H9 (cell line): ENCODE data around the gene CCBE1. TPM values are rescaled to one million over a fixed set of nuclear protein-coding genes. Genes with fewer than 3 reads are reported as not detected.

Experiments
- DNase-seq: peaks from one replicate; pipeline ENCODE4 v3.0.0-alpha.2; 2017
- H2AFZ ChIP-seq: one replicate; pipeline ENCODE4 v1.6.1; 2013; ENCODE audit warnings: mild to moderate bottlenecking, low read length, control low read depth, moderate library complexity
- H2AK5ac ChIP-seq: 2 replicates; pipeline ENCODE4 v1.6.1; 2013; ENCODE audit warnings: low read length, control low read depth, mixed read lengths; ENCODE audit not compliant: insufficient read length
- H2BK120ac ChIP-seq: one replicate; pipeline ENCODE4 v1.6.1; 2013; ENCODE audit warnings: low read depth, mild to moderate bottlenecking, low read length, control low read depth, inconsistent platforms; ENCODE audit not compliant: poor library complexity, severe bottlenecking
- H2BK12ac ChIP-seq: 2 replicates; pipeline ENCODE4 v1.6.1; 2013; ENCODE audit warnings: low read length, control low read depth, mixed read lengths, low read depth; ENCODE audit not compliant: insufficient read length
- H2BK15ac ChIP-seq: 2 replicates; pipeline ENCODE4 v1.6.1; 2013; ENCODE audit warnings: low read depth, low read length, control low read depth
- H2BK20ac ChIP-seq: one replicate; pipeline ENCODE4 v1.6.1; 2013; ENCODE audit warnings: low read depth, mild to moderate bottlenecking, low read length, control low read depth, inconsistent platforms; ENCODE audit not compliant: poor library complexity, severe bottlenecking
- H2BK5ac ChIP-seq: 2 replicates; pipeline ENCODE4 v1.6.1; 2013; ENCODE audit warnings: low read length, control low read depth, mixed read lengths; ENCODE audit not compliant: insufficient read length
- H3K14ac ChIP-seq: 2 replicates; pipeline ENCODE4 v1.6.1; 2013; ENCODE audit warnings: low read length, control low read depth; ENCODE audit not compliant: insufficient read depth
- H3K18ac ChIP-seq: 2 replicates; pipeline ENCODE4 v1.6.1; 2013; ENCODE audit warnings: low read depth, mild to moderate bottlenecking, mixed read lengths, low read length, control low read depth; ENCODE audit not compliant: insufficient read length
- H3K23ac ChIP-seq: 2 replicates; pipeline ENCODE4 v1.6.1; 2013; ENCODE audit warnings: low read length, control low read depth, mixed read lengths, low read depth; ENCODE audit not compliant: insufficient read length
- H3K23me2 ChIP-seq: 2 replicates; pipeline ENCODE4 v1.6.1; 2013; ENCODE audit warnings: low read depth, mild to moderate bottlenecking, mixed read lengths, low read length, control low read depth; ENCODE audit not compliant: insufficient read length, poor library complexity, severe bottlenecking
- H3K27ac ChIP-seq: 2 replicates; pipeline ENCODE4 v1.5.1; 2013; ENCODE audit warnings: low read length, control low read depth, mixed read lengths, low read depth; ENCODE audit not compliant: insufficient read length
- H3K27me3 ChIP-seq: 2 replicates; pipeline ENCODE4 v1.6.1; 2013; ENCODE audit warnings: low read length, control low read depth, inconsistent platforms; ENCODE audit not compliant: insufficient read depth
- H3K4ac ChIP-seq: 2 replicates; pipeline ENCODE4 v1.6.1; 2013; ENCODE audit warnings: low read depth, mild to moderate bottlenecking, control low read depth, inconsistent platforms, low read length, moderate library complexity
- H3K4me1 ChIP-seq: 2 replicates; pipeline ENCODE4 v1.6.1; 2013; ENCODE audit warnings: low read length, control low read depth, inconsistent platforms; ENCODE audit not compliant: insufficient read depth
- H3K4me2 ChIP-seq: 2 replicates; pipeline ENCODE4 v1.6.1; 2013; ENCODE audit warnings: low read length, control low read depth, mixed read lengths; ENCODE audit not compliant: insufficient read length, insufficient read depth
- H3K56ac ChIP-seq: 2 replicates; pipeline ENCODE4 v1.6.1; 2013; ENCODE audit warnings: low read depth, mild to moderate bottlenecking, mixed read lengths, low read length, control low read depth; ENCODE audit not compliant: insufficient read length
- H3K79me1 ChIP-seq: 2 replicates; pipeline ENCODE4 v1.6.1; 2013; ENCODE audit warnings: low read depth, mild to moderate bottlenecking, moderate library complexity, low read length, control low read depth, inconsistent platforms; ENCODE audit not compliant: insufficient read depth, poor library complexity, severe bottlenecking
- H3K79me2 ChIP-seq: 2 replicates; pipeline ENCODE4 v1.6.1; 2013; ENCODE audit warnings: low read length, control low read depth, inconsistent platforms; ENCODE audit not compliant: insufficient read depth
- H3K9ac ChIP-seq: 2 replicates; pipeline ENCODE4 v1.6.1; 2013; ENCODE audit warnings: low read length, control low read depth, mixed read lengths; ENCODE audit not compliant: insufficient read length; ENCODE audit errors: extremely low read depth
- H3K9me3 ChIP-seq: one replicate; pipeline ENCODE4 v1.6.1; 2013; ENCODE audit warnings: low read depth, low read length, inconsistent platforms; ENCODE audit not compliant: control insufficient read depth
- H3T11ph ChIP-seq: one replicate; pipeline ENCODE4 v1.6.1; 2013; ENCODE audit warnings: mild to moderate bottlenecking, low read length, control low read depth, inconsistent platforms
- H4K20me1 ChIP-seq: one replicate; pipeline ENCODE4 v1.6.1; 2013; ENCODE audit not compliant: control insufficient read depth, insufficient read length, insufficient read depth
- H4K5ac ChIP-seq: 2 replicates; pipeline ENCODE4 v1.6.1; 2013; ENCODE audit warnings: low read depth, mild to moderate bottlenecking, mixed read lengths, low read length, control low read depth; ENCODE audit not compliant: insufficient read length
- H4K8ac ChIP-seq: replicated peaks from 2 replicates; pipeline ENCODE4 v1.6.1; 2013; ENCODE audit warnings: low read length, control low read depth, mixed read lengths, low read depth; ENCODE audit not compliant: insufficient read length
- H4K91ac ChIP-seq: 2 replicates; pipeline ENCODE4 v1.6.1; 2013; ENCODE audit warnings: low read depth, mild to moderate bottlenecking, moderate library complexity, mixed read lengths, low read length, control low read depth; ENCODE audit not compliant: insufficient read length
- H3K27ac Mint-ChIP-seq, 3 experiments: 2 replicates in 2 of 3; 3 replicates in 1 of 3; pipeline ENCODE4 v1.8.0; 2020 to 2021; ENCODE audit warnings: mixed read lengths in 3 of 3, mild to moderate bottlenecking in 1 of 3, moderate library complexity in 1 of 3
- H3K27me3 Mint-ChIP-seq: 2 replicates; pipeline ENCODE4 v1.8.0; 2021; ENCODE audit warnings: low read depth, mild to moderate bottlenecking, moderate library complexity, mixed read lengths
- H3K36me3 Mint-ChIP-seq, 3 experiments: 2 replicates in 2 of 3; 3 replicates in 1 of 3; pipeline ENCODE4 v1.8.0; 2020 to 2021; ENCODE audit warnings: low read depth in 3 of 3, mixed read lengths in 3 of 3; ENCODE audit not compliant: insufficient read depth in 1 of 3
- H3K4me1 Mint-ChIP-seq, 2 experiments: 2 replicates each; pipeline ENCODE4 v1.8.0; 2020; ENCODE audit warnings: mixed read lengths in 2 of 2
- H3K4me3 Mint-ChIP-seq, 2 experiments: 2 replicates in 1 of 2; 3 replicates in 1 of 2; pipeline ENCODE4 v1.8.0; 2020 to 2021; ENCODE audit warnings: mild to moderate bottlenecking in 2 of 2, mixed read lengths in 2 of 2, moderate library complexity in 1 of 2
- H3K9me3 Mint-ChIP-seq, 2 experiments: 2 replicates in 1 of 2; 3 replicates in 1 of 2; pipeline ENCODE4 v1.8.0; 2020; ENCODE audit warnings: mild to moderate bottlenecking in 2 of 2, mixed read lengths in 2 of 2, moderate library complexity in 1 of 2
- WGBS: extraction: QIAGEN DNeasy Blood & Tissue Kit; methylation state at CpG from one replicate; pipeline ENCODE4 v1.1.7; 2013; ENCODE audit warnings: missing lambda C conversion rate, low lambda C conversion rate, mixed read lengths; ENCODE audit not compliant: insufficient read length; ENCODE audit errors: extremely low coverage; 5-methylcytosine and 5-hydroxymethylcytosine counted together
- total RNA-seq: library from RNA; stranded (reverse); gene quantifications from 2 replicates; pipeline ENCODE4 v1.2.1, GENCODE V29; 2021
- TF ChIP-seq, protein P1 (sequence below): fragments of 200-600 bp; sonication (generic); conservative IDR thresholded peaks from 3 replicates; pipeline ENCODE4 v1.8.0; 2021; ENCODE audit warnings: antibody characterized with exemption, mild to moderate bottlenecking

The CCBE1 gene
- total RNA-seq, 1 experiment from 2014 or later = 0.39 TPM

DNA sequence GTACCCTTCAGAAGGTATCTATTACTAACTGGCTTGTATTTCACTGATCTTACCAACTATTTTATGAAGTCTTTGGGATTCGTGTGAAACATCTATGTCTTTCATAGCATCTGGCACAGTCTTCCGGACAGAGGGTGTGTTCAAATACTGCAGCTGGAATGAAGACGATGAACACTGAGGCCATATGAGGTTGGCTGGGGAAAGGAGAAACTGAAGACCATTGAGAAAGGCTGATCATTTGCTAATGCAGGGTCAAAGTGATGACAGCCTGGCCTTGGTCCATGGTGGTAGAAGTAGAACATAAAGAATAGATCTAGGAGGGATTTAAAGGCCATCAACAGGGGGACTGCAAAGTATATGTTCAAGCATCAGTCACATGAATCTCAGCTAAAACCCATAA is 132.7 kb downstream of the CCBE1 start:
- Histone ChIP-seq H3K56ac (no peak overlapping the region), H2BK120ac (no peak overlapping the region), H3K9ac (no peak overlapping the region), H3K27ac (no peak overlapping the region), H3K79me2 (no peaks in the 10 kb centered on the region), H3K23me2 (no peaks in the 10 kb centered on the region), H4K20me1 (no peaks in the 10 kb centered on the region), H2BK15ac (no peak overlapping the region), H3T11ph (no peak overlapping the region), H4K5ac (no peak overlapping the region), H3K4me2 (no peak overlapping the region), H3K23ac (no peak overlapping the region), H3K4me1 (no peaks in the 10 kb centered on the region), H2BK12ac (no peak overlapping the region), H3K9me3 (no peaks in the 10 kb centered on the region), H3K4ac (no peak overlapping the region), H3K27me3 (no peaks in the 10 kb centered on the region), H3K18ac (no peak overlapping the region), H4K91ac (no peak overlapping the region), H4K8ac (no peak overlapping the region), H2BK20ac (no peak overlapping the region), H2AFZ (no peak overlapping the region), H2BK5ac (no peak overlapping the region), H3K14ac (no peak overlapping the region), H3K79me1 (no peaks in the 10 kb centered on the region), H2AK5ac (no peak overlapping the region)
- Mint-ChIP-seq H3K4me3 (no peak overlapping the region), H3K27me3 (no peaks in the 10 kb centered on the region; the same call in 1 of the 2 replicates), H3K4me1 (peaks cover 14 to 18% of the 10 kb centered on the region in 2 experiments), H3K9me3 (no peaks in the 10 kb centered on the region; a peak in 1 of 5 replicates), H3K27ac (no peak overlapping the region), H3K36me3 (no peaks in the 10 kb centered on the region)
- WGBS = no CpG with 5 or more reads among the region's 3 CpGs
- DNase-seq = no peak
- TF ChIP-seq, protein P1, sequence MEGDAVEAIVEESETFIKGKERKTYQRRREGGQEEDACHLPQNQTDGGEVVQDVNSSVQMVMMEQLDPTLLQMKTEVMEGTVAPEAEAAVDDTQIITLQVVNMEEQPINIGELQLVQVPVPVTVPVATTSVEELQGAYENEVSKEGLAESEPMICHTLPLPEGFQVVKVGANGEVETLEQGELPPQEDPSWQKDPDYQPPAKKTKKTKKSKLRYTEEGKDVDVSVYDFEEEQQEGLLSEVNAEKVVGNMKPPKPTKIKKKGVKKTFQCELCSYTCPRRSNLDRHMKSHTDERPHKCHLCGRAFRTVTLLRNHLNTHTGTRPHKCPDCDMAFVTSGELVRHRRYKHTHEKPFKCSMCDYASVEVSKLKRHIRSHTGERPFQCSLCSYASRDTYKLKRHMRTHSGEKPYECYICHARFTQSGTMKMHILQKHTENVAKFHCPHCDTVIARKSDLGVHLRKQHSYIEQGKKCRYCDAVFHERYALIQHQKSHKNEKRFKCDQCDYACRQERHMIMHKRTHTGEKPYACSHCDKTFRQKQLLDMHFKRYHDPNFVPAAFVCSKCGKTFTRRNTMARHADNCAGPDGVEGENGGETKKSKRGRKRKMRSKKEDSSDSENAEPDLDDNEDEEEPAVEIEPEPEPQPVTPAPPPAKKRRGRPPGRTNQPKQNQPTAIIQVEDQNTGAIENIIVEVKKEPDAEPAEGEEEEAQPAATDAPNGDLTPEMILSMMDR = no peak
